GM23338 (cell line): ENCODE data around the gene TBC1D19.

ENCODE experiments used
- CREB1 ChIP-seq: fragments of 250-450 bp; sonication (Bioruptor Pico); IDR thresholded peaks from 2 replicates; pipeline ENCODE4 v1.5.0; 2020; ENCODE audit warnings: low read depth, mild to moderate bottlenecking, moderate library complexity
- CTCF ChIP-seq, 2 experiments: fragments of 200-600 bp in 1 of 2; sonication (generic) in 1 of 2; conservative IDR thresholded peaks; 2 replicates each; pipeline versions ENCODE4 v1.5.1 to v1.6.1; 2016 to 2017; ENCODE audit warnings: antibody characterized with exemption in 2 of 2, low read depth in 2 of 2, mild to moderate bottlenecking in 2 of 2, moderate library complexity in 1 of 2
- EZH2 ChIP-seq: fragments of 200-600 bp; sonication (generic); IDR thresholded peaks from one replicate; pipeline ENCODE4 v1.8.0; 2017; ENCODE audit warnings: antibody characterized with exemption, mild to moderate bottlenecking, low read depth; ENCODE audit not compliant: unreplicated experiment
- EZH2phosphoT487 ChIP-seq: fragments of 200-600 bp; sonication (generic); IDR thresholded peaks from one replicate; pipeline ENCODE4 v1.8.1; 2018; ENCODE audit warnings: antibody characterized with exemption; ENCODE audit not compliant: unreplicated experiment
- JUNB ChIP-seq: IDR thresholded peaks from one replicate; pipeline ENCODE4 v1.6.1; 2016; ENCODE audit warnings: antibody characterized with exemption; ENCODE audit not compliant: unreplicated experiment
- NANOG ChIP-seq: IDR thresholded peaks from 2 replicates; pipeline ENCODE4 v1.6.1; 2016; ENCODE audit warnings: antibody characterized with exemption, borderline replicate concordance
- POLR2AphosphoS5 ChIP-seq: IDR thresholded peaks from 2 replicates; pipeline ENCODE4 v1.6.1; 2016; ENCODE audit warnings: antibody characterized with exemption, low read depth
- STAT1 ChIP-seq: IDR thresholded peaks from one replicate; pipeline ENCODE4 v1.6.1; 2016; ENCODE audit warnings: antibody characterized with exemption; ENCODE audit not compliant: unreplicated experiment
- ZNF114 ChIP-seq: fragments of 250-450 bp; sonication (Bioruptor Pico); IDR thresholded peaks from 2 replicates; pipeline ENCODE4 v1.5.0; 2020; ENCODE audit warnings: mild to moderate bottlenecking, moderate library complexity
- ZNF331 ChIP-seq: fragments of 250-450 bp; sonication (Bioruptor Pico); IDR thresholded peaks from 2 replicates; pipeline ENCODE4 v1.5.0; 2020; ENCODE audit warnings: low read depth, mild to moderate bottlenecking, moderate library complexity
- TF ChIP-seq, protein P1 (sequence below): IDR thresholded peaks from one replicate; pipeline ENCODE4 v1.6.1; 2018; ENCODE audit warnings: antibody characterized with exemption; ENCODE audit not compliant: unreplicated experiment
- TF ChIP-seq, protein P2 (sequence below): IDR thresholded peaks from 2 replicates; pipeline ENCODE4 v1.6.1; 2016; ENCODE audit warnings: antibody characterized with exemption

DNA sequence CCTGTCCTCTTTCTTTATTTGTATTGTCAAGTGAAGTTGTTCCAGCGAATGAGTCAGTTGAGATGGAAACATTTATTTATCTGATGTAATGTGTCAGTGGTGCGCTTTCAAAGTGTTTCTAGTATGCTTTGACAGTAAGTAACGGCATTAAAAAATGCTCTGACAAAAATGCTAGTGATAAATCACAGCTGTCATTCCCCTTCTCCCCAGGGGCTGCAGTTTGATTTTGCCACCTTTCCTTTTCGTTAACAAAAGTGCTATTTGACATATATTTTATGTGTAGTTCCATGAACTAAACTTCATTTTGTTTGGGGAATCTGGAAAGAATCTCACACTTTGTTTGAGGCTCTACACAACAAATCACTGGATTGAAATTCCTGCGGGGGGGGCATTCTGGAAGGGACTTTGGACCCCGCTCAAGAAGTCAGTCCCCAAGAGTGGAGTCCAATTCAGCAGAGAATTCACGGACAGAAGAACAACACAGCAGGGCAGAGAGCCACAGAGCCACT, 7.6 kb upstream of the TBC1D19 start:
- TF ChIP-seq CTCF (conservative IDR thresholded peaks at IDR 0.05; ENCODE audit: low read depth in 2 of 2) (no peak), EZH2phosphoT487 (no peak), EZH2 (no peak), POLR2AphosphoS5 (no peak), CREB1 (CRISPR knock-in tag) (no peak), ZNF114 (CRISPR knock-in tag) (no peak), JUNB (no peak), NANOG (no peak), ZNF331 (CRISPR knock-in tag) (no peak), STAT1 (no peak)
- TF ChIP-seq, protein P1, sequence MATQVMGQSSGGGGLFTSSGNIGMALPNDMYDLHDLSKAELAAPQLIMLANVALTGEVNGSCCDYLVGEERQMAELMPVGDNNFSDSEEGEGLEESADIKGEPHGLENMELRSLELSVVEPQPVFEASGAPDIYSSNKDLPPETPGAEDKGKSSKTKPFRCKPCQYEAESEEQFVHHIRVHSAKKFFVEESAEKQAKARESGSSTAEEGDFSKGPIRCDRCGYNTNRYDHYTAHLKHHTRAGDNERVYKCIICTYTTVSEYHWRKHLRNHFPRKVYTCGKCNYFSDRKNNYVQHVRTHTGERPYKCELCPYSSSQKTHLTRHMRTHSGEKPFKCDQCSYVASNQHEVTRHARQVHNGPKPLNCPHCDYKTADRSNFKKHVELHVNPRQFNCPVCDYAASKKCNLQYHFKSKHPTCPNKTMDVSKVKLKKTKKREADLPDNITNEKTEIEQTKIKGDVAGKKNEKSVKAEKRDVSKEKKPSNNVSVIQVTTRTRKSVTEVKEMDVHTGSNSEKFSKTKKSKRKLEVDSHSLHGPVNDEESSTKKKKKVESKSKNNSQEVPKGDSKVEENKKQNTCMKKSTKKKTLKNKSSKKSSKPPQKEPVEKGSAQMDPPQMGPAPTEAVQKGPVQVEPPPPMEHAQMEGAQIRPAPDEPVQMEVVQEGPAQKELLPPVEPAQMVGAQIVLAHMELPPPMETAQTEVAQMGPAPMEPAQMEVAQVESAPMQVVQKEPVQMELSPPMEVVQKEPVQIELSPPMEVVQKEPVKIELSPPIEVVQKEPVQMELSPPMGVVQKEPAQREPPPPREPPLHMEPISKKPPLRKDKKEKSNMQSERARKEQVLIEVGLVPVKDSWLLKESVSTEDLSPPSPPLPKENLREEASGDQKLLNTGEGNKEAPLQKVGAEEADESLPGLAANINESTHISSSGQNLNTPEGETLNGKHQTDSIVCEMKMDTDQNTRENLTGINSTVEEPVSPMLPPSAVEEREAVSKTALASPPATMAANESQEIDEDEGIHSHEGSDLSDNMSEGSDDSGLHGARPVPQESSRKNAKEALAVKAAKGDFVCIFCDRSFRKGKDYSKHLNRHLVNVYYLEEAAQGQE: no peak
- TF ChIP-seq, protein P2, sequence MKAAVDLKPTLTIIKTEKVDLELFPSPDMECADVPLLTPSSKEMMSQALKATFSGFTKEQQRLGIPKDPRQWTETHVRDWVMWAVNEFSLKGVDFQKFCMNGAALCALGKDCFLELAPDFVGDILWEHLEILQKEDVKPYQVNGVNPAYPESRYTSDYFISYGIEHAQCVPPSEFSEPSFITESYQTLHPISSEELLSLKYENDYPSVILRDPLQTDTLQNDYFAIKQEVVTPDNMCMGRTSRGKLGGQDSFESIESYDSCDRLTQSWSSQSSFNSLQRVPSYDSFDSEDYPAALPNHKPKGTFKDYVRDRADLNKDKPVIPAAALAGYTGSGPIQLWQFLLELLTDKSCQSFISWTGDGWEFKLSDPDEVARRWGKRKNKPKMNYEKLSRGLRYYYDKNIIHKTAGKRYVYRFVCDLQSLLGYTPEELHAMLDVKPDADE: no peak
